Calu3 (cell line): ENCODE data around the gene MFNG. TPM values are rescaled to one million over a fixed set of nuclear protein-coding genes. Genes with fewer than 3 reads are reported as not detected.

Source experiments
- BruUV-seq: library from RNA; stranded (reverse); fragments of 400-500 nt; replicated peaks from 2 replicates; lab custom pipeline; 2021; lab: Mats Ljungman, UMichigan
- CTCF ChIA-PET: fragments of 300-600 bp; sonication (Branson Sonifier 250); formaldehyde crosslinking; loops from one replicate; lab custom pipeline; 2022; ENCODE audit warnings: antibody characterized with exemption; lab: Charles Lee
- DNase-seq: peaks from one replicate; pipeline ENCODE4 v3.0.0; 2022
- H3K27ac Mint-ChIP-seq: one replicate; pipeline ENCODE4 v1.8.0; 2022; ENCODE audit warnings: mixed read lengths; ENCODE audit not compliant: unreplicated experiment
- H3K27me3 Mint-ChIP-seq: one replicate; pipeline ENCODE4 v1.8.0; 2022; ENCODE audit warnings: mixed read lengths; ENCODE audit not compliant: unreplicated experiment
- H3K36me3 Mint-ChIP-seq: one replicate; pipeline ENCODE4 v1.8.0; 2022; ENCODE audit warnings: mild to moderate bottlenecking, moderate library complexity, mixed read lengths; ENCODE audit not compliant: insufficient read depth, unreplicated experiment
- H3K4me1 Mint-ChIP-seq: one replicate; pipeline ENCODE4 v1.8.0; 2022; ENCODE audit warnings: mild to moderate bottlenecking, low read depth, mixed read lengths; ENCODE audit not compliant: unreplicated experiment
- H3K4me3 Mint-ChIP-seq: one replicate; pipeline ENCODE4 v1.8.0; 2022; ENCODE audit warnings: mild to moderate bottlenecking, low read depth, moderate library complexity, mixed read lengths; ENCODE audit not compliant: unreplicated experiment
- H3K9me3 Mint-ChIP-seq: one replicate; pipeline ENCODE4 v1.8.0; 2022; ENCODE audit warnings: low read depth, mixed read lengths; ENCODE audit not compliant: unreplicated experiment
- CTCF ChIP-seq: fragments of 200-600 bp; IDR thresholded peaks from one replicate; pipeline ENCODE4 v1.8.0; 2022; ENCODE audit warnings: antibody characterized with exemption; ENCODE audit not compliant: unreplicated experiment
- intact Hi-C: fragments of 100-400 bp; cut with micrococcal nuclease; formaldehyde crosslinking; loops from one replicate; pipeline ENCODE4 v1.10.0; 2022; ENCODE audit not compliant: unreplicated experiment
- total RNA-seq: library from RNA; stranded (reverse); gene quantifications from 2 replicates; pipeline ENCODE4 v1.2.3, GENCODE V29; 2022

MFNG gene
- total RNA-seq, 1 experiment from 2014 or later = 22.1 TPM

GRCh38 chr22:37440875-37441274 is 45.3 kb downstream of the MFNG start:
- Mint-ChIP-seq H3K4me3 (no peak overlapping the region), H3K4me1 (peaks cover 12% of the 10 kb centered on the region), H3K27ac (no peak overlapping the region), H3K27me3 (no peaks in the 10 kb centered on the region), H3K36me3 (peaks cover 6% of the 10 kb centered on the region), H3K9me3 (peaks cover 10% of the 10 kb centered on the region)
- DNase-seq = no peak
- no TSS peak for BruUV-seq
- intact Hi-C loops = no loop called here
- no peak for TF ChIP-seq CTCF
- CTCF ChIA-PET = no interaction called here

GRCh38 chr22:37439347-37439746 is 46.8 kb downstream of the MFNG start:
- H3K27me3 Mint-ChIP-seq = no peaks in the 10 kb centered on the region
- CTCF ChIA-PET = no interaction called here
- TF ChIP-seq CTCF = no peak
- H3K4me1 Mint-ChIP-seq = peaks cover 12% of the 10 kb centered on the region
- peaks cover 10% of the 10 kb centered on the region for H3K9me3 Mint-ChIP-seq
- BruUV-seq = no TSS peak
- DNase-seq = no peak
- H3K4me3 Mint-ChIP-seq = no peak overlapping the region
- intact Hi-C loops = no loop called here
- H3K36me3 Mint-ChIP-seq = peaks cover 6% of the 10 kb centered on the region
- H3K27ac Mint-ChIP-seq = no peak overlapping the region

GRCh38 chr22:37435970-37436603 is 50.1 kb downstream of the MFNG start:
- no peaks in the 10 kb centered on the region for H3K9me3 Mint-ChIP-seq
- H3K4me1 Mint-ChIP-seq = peaks cover 19% of the 10 kb centered on the region
- intact Hi-C loops = no loop called here
- peaks cover 14% of the 10 kb centered on the region for H3K36me3 Mint-ChIP-seq
- no peak for TF ChIP-seq CTCF
- BruUV-seq = no TSS peak
- CTCF ChIA-PET = no interaction called here
- no peak overlapping the region for H3K27ac Mint-ChIP-seq
- H3K27me3 Mint-ChIP-seq = no peaks in the 10 kb centered on the region
- no peak overlapping the region for H3K4me3 Mint-ChIP-seq
- no peak for DNase-seq

- Mint-ChIP-seq H3K27ac (no peak overlapping the region), H3K9me3 (no peaks in the 10 kb centered on the region), H3K4me1 (peaks cover 27% of the 10 kb centered on the region), H3K4me3 (no peak overlapping the region), H3K27me3 (peaks cover 3% of the 10 kb centered on the region), H3K36me3 (peaks cover 14% of the 10 kb centered on the region)
- CTCF ChIA-PET = interaction anchor here (0.8 kb wide), 1 partner anchor 39 kb away, joined by 5 read pairs; no protein-coding TSS in a partner anchor
- no TSS peak for BruUV-seq
- no peak for DNase-seq
- TF ChIP-seq CTCF = no peak
- intact Hi-C loops = no loop called here
Observed at GRCh38 chr22:37433786-37434185, 52.4 kb downstream of the MFNG start.
